Stomach (tissue), 9 donors: ENCODE results near the gene RAB5B. TPM values are rescaled to one million over a fixed set of nuclear protein-coding genes. Genes with fewer than 3 reads are reported as not detected.

ENCODE experiments used
- DNase-seq, 2 donors: peaks; one replicate each; pipeline versions ENCODE4 v3.0.0 to v3.0.0-alpha.2; 2013 to 2019
- H3K27ac ChIP-seq, 5 donors: fragments of 200-600 bp in 4 of 5; sonication (generic) in 4 of 5; one replicate each; pipeline ENCODE4 v1.5.1; 2013 to 2019; ENCODE audit warnings: mild to moderate bottlenecking in 1 of 5, moderate library complexity in 1 of 5
- H3K27me3 ChIP-seq, 3 donors: fragments of 200-600 bp; sonication (generic); one replicate each; pipeline ENCODE4 v1.5.1; 2017 to 2019; ENCODE audit warnings: mixed run types in 1 of 3
- H3K36me3 ChIP-seq, 4 donors: fragments of 200-600 bp; sonication (generic); 1 replicate in 3 of 4; 2 replicates in 1 of 4; pipeline ENCODE4 v1.5.1; 2016 to 2019
- H3K4me1 ChIP-seq, 4 donors: fragments of 200-600 bp; sonication (generic); one replicate each; pipeline ENCODE4 v1.5.1; 2016 to 2019
- H3K4me3 ChIP-seq, 4 donors: fragments of 200-600 bp; sonication (generic) in 3 of 4; one replicate each; pipeline ENCODE4 v1.5.1; 2016 to 2019; ENCODE audit warnings: mild to moderate bottlenecking in 1 of 4
- H3K9me3 ChIP-seq, 4 donors: fragments of 200-600 bp; sonication (generic); one replicate each; pipeline ENCODE4 v1.5.1; 2016 to 2019
- CTCF ChIP-seq, 7 experiments: fragments of 450-650 bp in 4 of 7; fragments of 200-600 bp in 3 of 7; sonication (generic) in 3 of 7; IDR thresholded peaks; one replicate each; pipeline ENCODE4 v1.5.1; 2016 to 2019; ENCODE audit warnings: antibody characterized with exemption in 7 of 7, control low read depth in 2 of 7, mild to moderate bottlenecking in 1 of 7
- EP300 ChIP-seq: sonication (generic); formaldehyde crosslinking; IDR thresholded peaks from one replicate; pipeline ENCODE4 v1.6.1; 2017; ENCODE audit warnings: antibody characterized with exemption
- POLR2A ChIP-seq, 4 donors: fragments of 450-650 bp; IDR thresholded peaks; one replicate each; pipeline ENCODE4 v1.6.1; 2016; ENCODE audit warnings: antibody characterized with exemption in 4 of 4, control low read depth in 2 of 4, mild to moderate bottlenecking in 1 of 4, moderate library complexity in 1 of 4
- POLR2AphosphoS5 ChIP-seq, 3 donors: sonication (generic); formaldehyde crosslinking; IDR thresholded peaks; one replicate each; pipeline ENCODE4 v1.6.1; 2016; ENCODE audit warnings: antibody characterized with exemption in 3 of 3
- WGBS, 5 donors: extraction: QIAGEN DNeasy Blood & Tissue Kit in 3 of 5; methylation state at CpG; one replicate each; pipeline versions ENCODE4 v1.1.5 to v1.1.7; 2013 to 2018; 5-methylcytosine and 5-hydroxymethylcytosine counted together
- intact Hi-C: fragments of 100-400 bp; cut with DNase I; formaldehyde crosslinking; loops from one replicate; pipeline ENCODE4 v1.15.1; 2023; ENCODE audit warnings: low total_unique reads
- polyA plus RNA-seq, 3 donors: library from polyadenylated mRNA; stranded (reverse); fragments of 200-250 nt; gene quantifications; one replicate each; pipeline ENCODE4 v1.2.3, GENCODE V29; 2013
- total RNA-seq, 5 donors: library from RNA; depleted of rRNA; stranded (reverse); fragments of >200 nt; gene quantifications; one replicate each; pipeline versions ENCODE4 v1.1.0 to v1.2.3, GENCODE V29; 2014 to 2016
- donor health status: healthy with polysubstance abuse.
- donor health status: Bipolar disorder and iron deficiency.
- donor health status: healthy.

RAB5B gene
- total and polyA plus RNA-seq, 8 donors: 17.1 to 100 (median 74.3) TPM

GRCh38 chr12:56028511-56029165 is 54.8 kb downstream of the RAB5B start:
- Histone ChIP-seq H3K27ac (peak overlapping the region in 3 of 5 donors; percentile 6 to 32 (median 15)), H3K9me3 (no peaks in the 10 kb centered on the region), H3K4me1 (peaks cover 0 to 11% (median 5%) of the 10 kb centered on the region in 4 donors), H3K4me3 (no peak overlapping the region), H3K27me3 (no peaks in the 10 kb centered on the region), H3K36me3 (peaks cover 4 to 64% (median 53%) of the 10 kb centered on the region in 4 donors)
- TF ChIP-seq CTCF (IDR thresholded peaks at IDR 0.05) (no peak), POLR2A (IDR thresholded peaks at IDR 0.05) (no peak), POLR2AphosphoS5 (IDR thresholded peaks at IDR 0.05) (no peak), EP300 (no peak)
- DNase-seq: no peak
- WGBS, 5 donors: 54 to 81% (median 68%) methylated on average over 4 to 5 of the region's 5 CpGs
- intact Hi-C loops: no loop called here

GRCh38 chr12:56029166-56029519 is 55.3 kb downstream of the RAB5B start:
- peak in 1 of 2 donors; percentile 42 for DNase-seq
- Histone ChIP-seq H3K9me3 (no peaks in the 10 kb centered on the region), H3K4me1 (peaks cover 0 to 11% (median 5%) of the 10 kb centered on the region in 4 donors), H3K36me3 (peaks cover 5 to 69% (median 58%) of the 10 kb centered on the region in 4 donors), H3K27me3 (no peaks in the 10 kb centered on the region), H3K4me3 (no peak overlapping the region), H3K27ac (peak overlapping the region in 3 of 5 donors; percentile 6 to 32 (median 15))
- intact Hi-C loops: no loop called here
- TF ChIP-seq POLR2A (IDR thresholded peaks at IDR 0.05): no peak
- TF ChIP-seq EP300: no peak
- no peak for TF ChIP-seq CTCF (IDR thresholded peaks at IDR 0.05)
- no peak for TF ChIP-seq POLR2AphosphoS5 (IDR thresholded peaks at IDR 0.05)

GRCh38 chr12:56029666-56030293 is 55.9 kb downstream of the RAB5B start:
- intact Hi-C loops: loop anchor here (10.0 kb wide), 1 partner anchor 45 kb away; no protein-coding TSS in a partner anchor
- peaks cover 11 to 71% (median 62%) of the 10 kb centered on the region in 4 donors for H3K36me3 ChIP-seq
- H3K27ac ChIP-seq: no peak overlapping the region
- H3K9me3 ChIP-seq: no peaks in the 10 kb centered on the region
- H3K27me3 ChIP-seq: no peaks in the 10 kb centered on the region
- WGBS, 5 donors: 76 to 83% (median 78%) methylated on average over 6 of the region's 6 CpGs
- peaks cover 0 to 11% (median 5%) of the 10 kb centered on the region in 4 donors for H3K4me1 ChIP-seq
- no peak for TF ChIP-seq POLR2A (IDR thresholded peaks at IDR 0.05)
- peak in 1 of 3 donors; percentile 42 for TF ChIP-seq POLR2AphosphoS5 (IDR thresholded peaks at IDR 0.05)
- TF ChIP-seq CTCF (IDR thresholded peaks at IDR 0.05): peak in 5 of 7 experiments; percentile 43 to 75 (median 57)
- no peak for TF ChIP-seq EP300
- H3K4me3 ChIP-seq: no peak overlapping the region
- peak; percentile 37 to 87 for DNase-seq

GRCh38 chr12:56031987-56032386 is 58.1 kb downstream of the RAB5B start:
- H3K9me3 ChIP-seq: no peaks in the 10 kb centered on the region
- intact Hi-C loops: loop anchor here (10.0 kb wide), 1 partner anchor 47 kb away; no protein-coding TSS in a partner anchor
- H3K27me3 ChIP-seq: no peaks in the 10 kb centered on the region
- WGBS, 5 donors: 65 to 93% (median 88%) methylated on average over 1 of the region's 1 CpG
- TF ChIP-seq CTCF (IDR thresholded peaks at IDR 0.05) (no peak), POLR2A (IDR thresholded peaks at IDR 0.05) (no peak), POLR2AphosphoS5 (IDR thresholded peaks at IDR 0.05) (no peak), EP300 (no peak)
- no peak overlapping the region for H3K27ac ChIP-seq
- H3K4me3 ChIP-seq: no peak overlapping the region
- DNase-seq: no peak
- peaks cover 17 to 73% (median 64%) of the 10 kb centered on the region in 4 donors for H3K36me3 ChIP-seq
- H3K4me1 ChIP-seq: peaks cover 0 to 11% (median 5%) of the 10 kb centered on the region in 4 donors
